ENCODE results near the gene C1QTNF7.

The C1QTNF7 gene

DNA sequence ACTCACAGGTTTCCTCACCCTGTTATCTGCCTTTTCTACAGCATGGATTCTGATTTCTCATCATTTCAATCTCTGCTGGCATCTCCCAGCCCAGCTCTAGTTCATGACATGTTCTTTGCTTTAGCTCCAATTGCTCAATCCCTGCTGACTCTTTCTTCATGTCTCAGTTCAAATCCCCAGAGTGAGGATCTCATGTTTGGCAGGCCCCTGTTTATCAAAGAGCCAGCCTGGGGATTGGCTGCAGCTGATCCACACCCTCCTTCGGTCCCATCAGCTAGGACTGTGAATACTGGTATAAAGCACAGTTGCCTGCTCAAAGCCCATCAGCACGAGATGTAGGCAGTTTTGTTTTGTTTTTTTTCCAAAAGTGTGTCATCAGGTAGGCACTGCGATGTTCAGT is 27.5 kb downstream of the C1QTNF7 start:
- TF ChIP-seq ISL1 (CRISPR knock-in tag; IDR thresholded peaks at IDR 0.05) (no peak), GLIS3 (CRISPR knock-in tag; IDR thresholded peaks at IDR 0.05) (no peak), PPARA (CRISPR knock-in tag; IDR thresholded peaks at IDR 0.05; ENCODE audit: borderline replicate concordance) (no peak), BACH2 (CRISPR knock-in tag; IDR thresholded peaks at IDR 0.05; ENCODE audit: borderline replicate concordance) (no peak), TCF4 (CRISPR knock-in tag; IDR thresholded peaks at IDR 0.05; ENCODE audit: borderline replicate concordance) (no peak), OSR1 (CRISPR knock-in tag; IDR thresholded peaks at IDR 0.05) (no peak), ZNF8 (CRISPR knock-in tag; IDR thresholded peaks at IDR 0.05) (no peak), CSDC2 (CRISPR knock-in tag; IDR thresholded peaks at IDR 0.05) (no peak), TOX (CRISPR knock-in tag; IDR thresholded peaks at IDR 0.05; ENCODE audit: borderline replicate concordance) (no peak), ZNF565 (CRISPR knock-in tag; conservative IDR thresholded peaks at IDR 0.05; ENCODE audit: low read depth) (no peak), RARB (CRISPR knock-in tag; IDR thresholded peaks at IDR 0.05) (no peak), ZNF70 (CRISPR knock-in tag; IDR thresholded peaks at IDR 0.05) (no peak)
- TF ChIP-seq, protein P1, sequence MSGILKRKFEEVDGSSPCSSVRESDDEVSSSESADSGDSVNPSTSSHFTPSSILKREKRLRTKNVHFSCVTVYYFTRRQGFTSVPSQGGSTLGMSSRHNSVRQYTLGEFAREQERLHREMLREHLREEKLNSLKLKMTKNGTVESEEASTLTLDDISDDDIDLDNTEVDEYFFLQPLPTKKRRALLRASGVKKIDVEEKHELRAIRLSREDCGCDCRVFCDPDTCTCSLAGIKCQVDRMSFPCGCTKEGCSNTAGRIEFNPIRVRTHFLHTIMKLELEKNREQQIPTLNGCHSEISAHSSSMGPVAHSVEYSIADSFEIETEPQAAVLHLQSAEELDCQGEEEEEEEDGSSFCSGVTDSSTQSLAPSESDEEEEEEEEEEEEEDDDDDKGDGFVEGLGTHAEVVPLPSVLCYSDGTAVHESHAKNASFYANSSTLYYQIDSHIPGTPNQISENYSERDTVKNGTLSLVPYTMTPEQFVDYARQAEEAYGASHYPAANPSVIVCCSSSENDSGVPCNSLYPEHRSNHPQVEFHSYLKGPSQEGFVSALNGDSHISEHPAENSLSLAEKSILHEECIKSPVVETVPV (CRISPR knock-in tag; IDR thresholded peaks at IDR 0.05): no peak
- TF ChIP-seq, protein P2, sequence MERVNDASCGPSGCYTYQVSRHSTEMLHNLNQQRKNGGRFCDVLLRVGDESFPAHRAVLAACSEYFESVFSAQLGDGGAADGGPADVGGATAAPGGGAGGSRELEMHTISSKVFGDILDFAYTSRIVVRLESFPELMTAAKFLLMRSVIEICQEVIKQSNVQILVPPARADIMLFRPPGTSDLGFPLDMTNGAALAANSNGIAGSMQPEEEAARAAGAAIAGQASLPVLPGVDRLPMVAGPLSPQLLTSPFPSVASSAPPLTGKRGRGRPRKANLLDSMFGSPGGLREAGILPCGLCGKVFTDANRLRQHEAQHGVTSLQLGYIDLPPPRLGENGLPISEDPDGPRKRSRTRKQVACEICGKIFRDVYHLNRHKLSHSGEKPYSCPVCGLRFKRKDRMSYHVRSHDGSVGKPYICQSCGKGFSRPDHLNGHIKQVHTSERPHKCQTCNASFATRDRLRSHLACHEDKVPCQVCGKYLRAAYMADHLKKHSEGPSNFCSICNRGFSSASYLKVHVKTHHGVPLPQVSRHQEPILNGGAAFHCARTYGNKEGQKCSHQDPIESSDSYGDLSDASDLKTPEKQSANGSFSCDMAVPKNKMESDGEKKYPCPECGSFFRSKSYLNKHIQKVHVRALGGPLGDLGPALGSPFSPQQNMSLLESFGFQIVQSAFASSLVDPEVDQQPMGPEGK (CRISPR knock-in tag; IDR thresholded peaks at IDR 0.05; ENCODE audit: borderline replicate concordance): no peak
- TF ChIP-seq, protein P3, sequence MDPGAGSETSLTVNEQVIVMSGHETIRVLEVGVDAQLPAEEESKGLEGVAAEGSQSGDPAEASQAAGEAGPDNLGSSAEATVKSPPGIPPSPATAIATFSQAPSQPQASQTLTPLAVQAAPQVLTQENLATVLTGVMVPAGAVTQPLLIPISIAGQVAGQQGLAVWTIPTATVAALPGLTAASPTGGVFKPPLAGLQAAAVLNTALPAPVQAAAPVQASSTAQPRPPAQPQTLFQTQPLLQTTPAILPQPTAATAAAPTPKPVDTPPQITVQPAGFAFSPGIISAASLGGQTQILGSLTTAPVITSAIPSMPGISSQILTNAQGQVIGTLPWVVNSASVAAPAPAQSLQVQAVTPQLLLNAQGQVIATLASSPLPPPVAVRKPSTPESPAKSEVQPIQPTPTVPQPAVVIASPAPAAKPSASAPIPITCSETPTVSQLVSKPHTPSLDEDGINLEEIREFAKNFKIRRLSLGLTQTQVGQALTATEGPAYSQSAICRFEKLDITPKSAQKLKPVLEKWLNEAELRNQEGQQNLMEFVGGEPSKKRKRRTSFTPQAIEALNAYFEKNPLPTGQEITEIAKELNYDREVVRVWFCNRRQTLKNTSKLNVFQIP (CRISPR knock-in tag; IDR thresholded peaks at IDR 0.05; ENCODE audit: borderline replicate concordance, low read depth): no peak
- TF ChIP-seq, protein P4, sequence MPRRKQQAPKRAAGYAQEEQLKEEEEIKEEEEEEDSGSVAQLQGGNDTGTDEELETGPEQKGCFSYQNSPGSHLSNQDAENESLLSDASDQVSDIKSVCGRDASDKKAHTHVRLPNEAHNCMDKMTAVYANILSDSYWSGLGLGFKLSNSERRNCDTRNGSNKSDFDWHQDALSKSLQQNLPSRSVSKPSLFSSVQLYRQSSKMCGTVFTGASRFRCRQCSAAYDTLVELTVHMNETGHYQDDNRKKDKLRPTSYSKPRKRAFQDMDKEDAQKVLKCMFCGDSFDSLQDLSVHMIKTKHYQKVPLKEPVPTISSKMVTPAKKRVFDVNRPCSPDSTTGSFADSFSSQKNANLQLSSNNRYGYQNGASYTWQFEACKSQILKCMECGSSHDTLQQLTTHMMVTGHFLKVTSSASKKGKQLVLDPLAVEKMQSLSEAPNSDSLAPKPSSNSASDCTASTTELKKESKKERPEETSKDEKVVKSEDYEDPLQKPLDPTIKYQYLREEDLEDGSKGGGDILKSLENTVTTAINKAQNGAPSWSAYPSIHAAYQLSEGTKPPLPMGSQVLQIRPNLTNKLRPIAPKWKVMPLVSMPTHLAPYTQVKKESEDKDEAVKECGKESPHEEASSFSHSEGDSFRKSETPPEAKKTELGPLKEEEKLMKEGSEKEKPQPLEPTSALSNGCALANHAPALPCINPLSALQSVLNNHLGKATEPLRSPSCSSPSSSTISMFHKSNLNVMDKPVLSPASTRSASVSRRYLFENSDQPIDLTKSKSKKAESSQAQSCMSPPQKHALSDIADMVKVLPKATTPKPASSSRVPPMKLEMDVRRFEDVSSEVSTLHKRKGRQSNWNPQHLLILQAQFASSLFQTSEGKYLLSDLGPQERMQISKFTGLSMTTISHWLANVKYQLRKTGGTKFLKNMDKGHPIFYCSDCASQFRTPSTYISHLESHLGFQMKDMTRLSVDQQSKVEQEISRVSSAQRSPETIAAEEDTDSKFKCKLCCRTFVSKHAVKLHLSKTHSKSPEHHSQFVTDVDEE (CRISPR knock-in tag; IDR thresholded peaks at IDR 0.05): no peak
- ATAC-seq: no peak

DNA sequence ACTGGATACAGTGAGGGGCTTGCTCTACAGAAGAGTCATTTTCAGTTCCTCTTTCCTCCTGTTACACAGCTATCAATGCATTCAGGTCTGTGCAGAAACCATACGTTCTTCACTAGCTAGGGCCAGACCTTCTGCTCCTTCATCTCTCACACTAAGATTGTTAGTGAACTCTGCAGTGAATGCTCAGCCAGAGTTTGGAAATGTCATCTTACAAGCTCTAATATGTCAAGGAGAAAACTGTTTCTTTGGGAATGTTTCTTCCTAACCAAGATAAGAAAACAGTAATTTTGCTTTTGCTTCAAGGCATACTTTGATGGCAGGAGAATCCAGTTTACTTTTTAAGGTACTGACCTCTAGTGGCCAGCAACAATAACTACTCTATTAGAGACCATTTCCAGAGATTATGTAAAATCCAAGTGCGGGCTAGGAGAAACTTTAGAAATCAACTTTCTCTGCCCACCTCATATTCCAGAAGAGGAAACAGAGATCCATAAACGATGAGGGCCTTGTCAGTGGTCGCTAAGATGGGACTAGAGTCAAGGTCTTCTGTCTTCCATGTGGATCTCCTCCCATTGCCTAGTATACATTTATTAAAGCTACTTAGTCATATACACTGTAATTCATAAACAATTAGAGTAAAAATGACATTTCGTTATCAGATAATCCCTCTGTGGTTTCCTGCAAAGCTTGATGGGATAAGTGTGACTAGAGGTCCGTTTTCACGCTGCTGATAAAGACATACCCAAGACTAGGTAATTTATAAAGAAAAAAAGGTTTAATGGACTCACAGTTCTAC is 29.8 kb downstream of the C1QTNF7 start:
- ATAC-seq: peak; percentile 94
- TF ChIP-seq ESRRG (CRISPR knock-in tag; IDR thresholded peaks at IDR 0.05) (no peak), OSR1 (CRISPR knock-in tag; IDR thresholded peaks at IDR 0.05) (no peak)
- TF ChIP-seq, protein P4 (CRISPR knock-in tag; IDR thresholded peaks at IDR 0.05): no peak

DNA sequence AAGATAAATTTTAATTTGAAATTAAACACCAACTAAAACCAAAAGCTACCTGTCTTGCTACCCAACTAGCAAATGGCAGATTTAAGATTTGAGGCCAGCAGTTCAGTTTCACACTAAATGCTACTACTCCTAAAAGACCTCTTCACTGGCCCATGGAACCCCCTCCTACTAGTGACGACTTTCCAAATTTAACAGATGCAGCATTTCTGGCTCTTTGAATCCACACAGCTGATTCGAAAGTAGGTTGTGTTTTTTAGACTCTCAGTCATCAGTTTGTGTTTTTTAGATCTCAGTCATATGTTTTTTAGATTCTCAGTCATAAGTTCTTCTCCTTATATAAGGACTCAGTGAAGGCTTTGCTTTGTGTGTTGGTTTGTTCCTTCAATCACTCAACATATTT is 30.8 kb downstream of the C1QTNF7 start:
- no peak for ATAC-seq

More for the DNA sequence above, 30.8 kb downstream of the C1QTNF7 start:
- TF ChIP-seq OSR1 (CRISPR knock-in tag; IDR thresholded peaks at IDR 0.05) (no peak), BACH2 (CRISPR knock-in tag; IDR thresholded peaks at IDR 0.05; ENCODE audit: borderline replicate concordance) (no peak), ZNF8 (CRISPR knock-in tag; IDR thresholded peaks at IDR 0.05) (no peak)

Data from SK-N-SH treated with all-trans-retinoic acid at 6 μM for 48 hours (cell line).